ENCODE measurements around the gene CACNG3. TPM values are rescaled to one million over a fixed set of nuclear protein-coding genes. Genes with fewer than 3 reads are reported as not detected.

CACNG3 gene
- total and polyA plus RNA-seq, 2 of the 13 experiments (the other 11 are each of a cell fraction or from before 2014, with no cell fraction given), result not detected

DNA sequence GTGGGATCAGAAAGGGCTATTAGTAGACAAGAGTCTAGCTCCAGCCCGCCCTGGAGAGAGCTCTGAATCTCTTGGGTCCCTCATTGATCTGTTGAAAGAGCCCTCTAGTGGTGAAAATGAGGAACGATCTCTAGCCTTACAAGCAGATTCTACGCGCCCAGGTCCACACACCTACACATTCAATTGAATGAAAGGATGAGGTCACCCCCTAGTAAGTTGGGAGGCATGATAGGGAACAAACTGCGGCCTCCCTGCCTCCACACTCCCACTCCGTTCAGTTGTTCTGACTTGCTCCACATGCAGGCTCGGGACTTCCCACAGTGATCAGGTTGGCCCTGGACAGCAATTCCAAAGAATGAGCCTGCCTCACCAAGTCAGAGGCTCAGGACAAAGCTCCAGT, 2.9 kb upstream of the CACNG3 start (continued):
- TF ChIP-seq, protein P1, sequence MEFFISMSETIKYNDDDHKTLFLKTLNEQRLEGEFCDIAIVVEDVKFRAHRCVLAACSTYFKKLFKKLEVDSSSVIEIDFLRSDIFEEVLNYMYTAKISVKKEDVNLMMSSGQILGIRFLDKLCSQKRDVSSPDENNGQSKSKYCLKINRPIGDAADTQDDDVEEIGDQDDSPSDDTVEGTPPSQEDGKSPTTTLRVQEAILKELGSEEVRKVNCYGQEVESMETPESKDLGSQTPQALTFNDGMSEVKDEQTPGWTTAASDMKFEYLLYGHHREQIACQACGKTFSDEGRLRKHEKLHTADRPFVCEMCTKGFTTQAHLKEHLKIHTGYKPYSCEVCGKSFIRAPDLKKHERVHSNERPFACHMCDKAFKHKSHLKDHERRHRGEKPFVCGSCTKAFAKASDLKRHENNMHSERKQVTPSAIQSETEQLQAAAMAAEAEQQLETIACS (CRISPR knock-in tag; IDR thresholded peaks at IDR 0.05), result no peak
- no peak for TF ChIP-seq ZFP36L1 (CRISPR knock-in tag; IDR thresholded peaks at IDR 0.05)
- no peak for TF ChIP-seq HOXA7 (CRISPR knock-in tag; IDR thresholded peaks at IDR 0.05)
- no peak for TF ChIP-seq ZNF761 (CRISPR knock-in tag; conservative IDR thresholded peaks at IDR 0.05)

DNA sequence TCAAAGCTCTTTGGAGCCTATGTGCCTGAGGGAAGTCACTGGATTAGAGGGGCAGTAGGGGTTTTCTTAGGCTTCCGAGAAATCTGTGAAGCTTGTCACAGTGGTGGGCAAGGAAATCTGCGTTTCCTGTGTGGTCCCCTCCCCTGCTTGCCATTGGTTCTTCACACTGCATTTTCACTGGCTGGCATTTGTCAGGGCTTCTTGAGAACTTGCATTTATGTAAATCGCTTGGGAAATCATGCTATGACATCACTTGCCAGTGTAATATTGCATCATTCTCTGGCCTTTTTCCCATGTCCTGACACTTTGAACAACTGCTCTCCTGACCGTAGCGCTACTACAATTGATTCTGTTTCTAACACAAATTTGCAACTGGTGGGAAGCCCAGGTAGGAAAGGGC, 1.8 kb downstream of the CACNG3 start:
- CTCF ChIA-PET (ENCODE audit: low intra/inter-chr PET ratio, low total read pairs), result no interaction called here
- WGBS (ENCODE audit: low lambda C conversion rate), result 2% methylated on average over 5 of the region's 5 CpGs

More for the DNA sequence above, 1.8 kb downstream of the CACNG3 start:
- DNase-seq (ENCODE audit: low spot score) (no peak), ATAC-seq (no peak), FAIRE-seq (no peak)
- Histone ChIP-seq H3K9me3 (ENCODE audit: low read length) (no peaks in the 10 kb centered on the region), H3K27me3 (ENCODE audit: control insufficient read depth in 1 of 2, insufficient read depth in 2 of 2, low read length in 2 of 2) (peaks cover 0 to 4% of the 10 kb centered on the region in 2 experiments; a peak in 2 of 5 replicates), H3K4me3 (replicated peaks in 1 of 3; ENCODE audit: insufficient read depth in 1 of 3, low read depth in 2 of 3, low read length in 3 of 3) (no peak overlapping the region), H2AFZ (ENCODE audit: low read length) (no peak overlapping the region), H3K9ac (ENCODE audit: insufficient read depth, low read depth, low read length) (no peak overlapping the region), H4K20me1 (ENCODE audit: insufficient read depth, low read length) (no peaks in the 10 kb centered on the region), H3K79me2 (ENCODE audit: insufficient read depth, low read length) (no peaks in the 10 kb centered on the region), H3K27ac (ENCODE audit: extremely low read length, insufficient read depth, low read length) (no peak overlapping the region), H3K4me2 (ENCODE audit: low read depth, low read length) (no peak overlapping the region), H3K4me1 (ENCODE audit: insufficient read depth, low read length) (no peaks in the 10 kb centered on the region), H3K36me3 (replicated peaks in 1 of 2; ENCODE audit: control insufficient read depth in 1 of 2, insufficient read depth in 2 of 2, low read length in 2 of 2) (no peaks in the 10 kb centered on the region)
- TF ChIP-seq, protein P2, sequence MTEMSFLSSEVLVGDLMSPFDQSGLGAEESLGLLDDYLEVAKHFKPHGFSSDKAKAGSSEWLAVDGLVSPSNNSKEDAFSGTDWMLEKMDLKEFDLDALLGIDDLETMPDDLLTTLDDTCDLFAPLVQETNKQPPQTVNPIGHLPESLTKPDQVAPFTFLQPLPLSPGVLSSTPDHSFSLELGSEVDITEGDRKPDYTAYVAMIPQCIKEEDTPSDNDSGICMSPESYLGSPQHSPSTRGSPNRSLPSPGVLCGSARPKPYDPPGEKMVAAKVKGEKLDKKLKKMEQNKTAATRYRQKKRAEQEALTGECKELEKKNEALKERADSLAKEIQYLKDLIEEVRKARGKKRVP (CRISPR knock-in tag; IDR thresholded peaks at IDR 0.05), result peak in 1 of 2 experiments; percentile 45; a peak in 1 of 4 replicates
- TF ChIP-seq, protein P3, sequence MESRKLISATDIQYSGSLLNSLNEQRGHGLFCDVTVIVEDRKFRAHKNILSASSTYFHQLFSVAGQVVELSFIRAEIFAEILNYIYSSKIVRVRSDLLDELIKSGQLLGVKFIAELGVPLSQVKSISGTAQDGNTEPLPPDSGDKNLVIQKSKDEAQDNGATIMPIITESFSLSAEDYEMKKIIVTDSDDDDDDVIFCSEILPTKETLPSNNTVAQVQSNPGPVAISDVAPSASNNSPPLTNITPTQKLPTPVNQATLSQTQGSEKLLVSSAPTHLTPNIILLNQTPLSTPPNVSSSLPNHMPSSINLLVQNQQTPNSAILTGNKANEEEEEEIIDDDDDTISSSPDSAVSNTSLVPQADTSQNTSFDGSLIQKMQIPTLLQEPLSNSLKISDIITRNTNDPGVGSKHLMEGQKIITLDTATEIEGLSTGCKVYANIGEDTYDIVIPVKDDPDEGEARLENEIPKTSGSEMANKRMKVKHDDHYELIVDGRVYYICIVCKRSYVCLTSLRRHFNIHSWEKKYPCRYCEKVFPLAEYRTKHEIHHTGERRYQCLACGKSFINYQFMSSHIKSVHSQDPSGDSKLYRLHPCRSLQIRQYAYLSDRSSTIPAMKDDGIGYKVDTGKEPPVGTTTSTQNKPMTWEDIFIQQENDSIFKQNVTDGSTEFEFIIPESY (CRISPR knock-in tag; IDR thresholded peaks at IDR 0.05), result no peak
- TF ChIP-seq, protein P4, sequence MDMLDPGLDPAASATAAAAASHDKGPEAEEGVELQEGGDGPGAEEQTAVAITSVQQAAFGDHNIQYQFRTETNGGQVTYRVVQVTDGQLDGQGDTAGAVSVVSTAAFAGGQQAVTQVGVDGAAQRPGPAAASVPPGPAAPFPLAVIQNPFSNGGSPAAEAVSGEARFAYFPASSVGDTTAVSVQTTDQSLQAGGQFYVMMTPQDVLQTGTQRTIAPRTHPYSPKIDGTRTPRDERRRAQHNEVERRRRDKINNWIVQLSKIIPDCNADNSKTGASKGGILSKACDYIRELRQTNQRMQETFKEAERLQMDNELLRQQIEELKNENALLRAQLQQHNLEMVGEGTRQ (IDR thresholded peaks at IDR 0.05; ENCODE audit: low read depth, low read length), result no peak
- TF ChIP-seq, protein P4 (CRISPR knock-in tag; IDR thresholded peaks at IDR 0.05; ENCODE audit: borderline replicate concordance), result no peak
- TF ChIP-seq CREB1 (IDR thresholded peaks at IDR 0.05) (0 out of 2 replicates have a peak, but pooled peaks have one; percentile 41), CREB1 (CRISPR knock-in tag; IDR thresholded peaks at IDR 0.05) (no peak), ATF7 (IDR thresholded peaks at IDR 0.05) (peak; percentile 81), ATF7 (CRISPR knock-in tag; IDR thresholded peaks at IDR 0.05) (no peak), CEBPB (IDR thresholded peaks at IDR 0.05; ENCODE audit: borderline replicate concordance, low read depth, low read length) (peak; percentile 74; the same call in 1 of the 2 replicates)
- in situ Hi-C loops (cut with HindIII; ENCODE audit: extremely low pct_ligation_motif_present, low pct_unique_long_range_greater_than_20kb), result loop anchor here (10.0 kb wide), 1 partner anchor 183 kb away; no protein-coding TSS in a partner anchor
- no TSS peak for BruUV-seq (replicated peaks)
- POLR2A ChIA-PET, result no interaction called here
- intact Hi-C loops (cut with micrococcal nuclease; ENCODE audit: unreplicated experiment), result no loop called here
